ENCODE data around the gene SIRT2. TPM values are rescaled to one million over a fixed set of nuclear protein-coding genes. Genes with fewer than 3 reads are reported as not detected.

SIRT2 gene
- total RNA-seq = 72.7 and 83.9 TPM in 2 replicates

DNA sequence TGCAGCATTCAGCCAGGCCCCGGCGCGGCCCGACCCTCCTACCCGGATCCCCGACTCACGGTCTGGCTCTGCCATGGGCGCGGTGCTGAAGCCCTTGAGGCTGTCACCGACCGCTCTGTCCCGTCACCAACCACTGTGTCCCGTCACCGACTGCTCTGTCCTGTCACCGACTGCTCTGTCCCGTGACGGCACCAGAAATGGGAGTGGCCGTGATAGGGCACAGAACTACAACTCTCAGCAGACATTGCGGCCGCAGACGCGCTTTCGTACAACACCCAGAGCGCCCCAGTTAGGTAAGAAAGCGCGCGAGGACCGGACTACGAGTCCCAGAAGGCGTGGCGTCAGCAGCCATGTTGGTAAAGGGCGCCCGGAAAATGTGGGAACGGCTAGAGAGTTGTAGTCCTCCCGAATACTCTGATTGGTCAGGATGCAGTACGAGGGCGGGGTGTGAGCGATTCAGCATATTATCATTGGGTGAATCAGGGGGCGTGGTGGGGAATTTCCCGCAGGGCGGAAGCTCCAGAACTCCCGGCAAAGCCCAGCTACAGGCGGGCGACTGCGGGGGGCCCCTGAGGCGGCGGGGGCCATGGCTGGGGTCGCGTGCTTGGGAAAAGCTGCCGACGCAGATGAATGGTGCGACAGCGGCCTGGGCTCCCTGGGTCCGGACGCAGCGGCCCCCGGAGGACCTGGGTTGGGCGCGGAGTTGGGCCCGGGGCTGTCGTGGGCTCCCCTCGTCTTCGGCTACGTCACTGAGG, at the start of gene SIRT2, which contains the start of gene NFKBIB:
Gene SIRT2, minus strand, starts transcription at position 172 of the 755 bp plus-strand sequence. Its CDS starts 97 bp downstream, at position 75.
Gene NFKBIB, plus strand, starts transcription at position 523 of the 755 bp plus-strand sequence. Its CDS starts 64 bp downstream, at position 587.

DNA sequence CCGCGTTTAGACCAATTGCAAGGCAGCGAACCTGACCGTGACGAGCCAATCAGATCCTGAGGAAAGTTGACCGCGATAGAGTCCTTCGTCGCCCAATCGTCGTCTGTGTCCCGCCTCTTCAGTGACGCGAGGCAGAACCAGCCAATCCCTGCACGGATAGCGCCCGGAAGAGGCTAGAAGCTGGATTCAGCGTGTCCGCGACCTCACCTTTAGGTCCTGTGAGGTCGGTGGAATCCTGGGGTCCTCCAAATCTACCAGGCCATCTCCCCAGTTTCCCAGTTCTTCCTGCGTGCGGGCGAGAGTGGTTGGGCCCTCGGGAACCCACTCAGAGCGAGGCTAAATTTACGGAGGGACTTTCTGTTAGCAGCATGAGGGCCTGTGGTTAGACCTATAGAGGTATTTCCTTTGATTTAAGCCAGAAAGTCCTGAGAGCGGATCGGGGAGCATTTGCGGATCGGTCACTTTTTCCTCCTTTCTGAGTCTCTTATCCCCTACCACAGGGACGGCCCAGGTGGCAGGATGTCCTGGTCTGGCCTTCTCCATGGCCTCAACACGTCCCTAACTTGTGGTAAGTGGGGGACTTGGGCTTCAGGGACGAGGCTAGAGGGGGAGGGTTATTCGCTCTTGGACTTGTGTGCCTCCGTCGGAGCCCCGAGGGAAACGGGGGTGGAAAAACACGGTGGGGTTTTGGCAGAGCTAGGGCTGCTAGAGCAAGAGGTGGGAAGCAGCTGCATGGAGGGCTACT, 31.5 kb upstream of the SIRT2 start, which contains the start of gene MRPS12:
Gene MRPS12, plus strand, starts transcription at position 169 of the 745 bp plus-strand sequence. Its CDS starts 351 bp downstream, at position 520.

GRCh38 chr19:38929929-38930775, 30.7 kb upstream of the SIRT2 start, which contains the start of gene SARS2:
SARS2 (minus strand) TSS chr19:38930763; CDS start chr19:38930736, 27 bp downstream.

DNA sequence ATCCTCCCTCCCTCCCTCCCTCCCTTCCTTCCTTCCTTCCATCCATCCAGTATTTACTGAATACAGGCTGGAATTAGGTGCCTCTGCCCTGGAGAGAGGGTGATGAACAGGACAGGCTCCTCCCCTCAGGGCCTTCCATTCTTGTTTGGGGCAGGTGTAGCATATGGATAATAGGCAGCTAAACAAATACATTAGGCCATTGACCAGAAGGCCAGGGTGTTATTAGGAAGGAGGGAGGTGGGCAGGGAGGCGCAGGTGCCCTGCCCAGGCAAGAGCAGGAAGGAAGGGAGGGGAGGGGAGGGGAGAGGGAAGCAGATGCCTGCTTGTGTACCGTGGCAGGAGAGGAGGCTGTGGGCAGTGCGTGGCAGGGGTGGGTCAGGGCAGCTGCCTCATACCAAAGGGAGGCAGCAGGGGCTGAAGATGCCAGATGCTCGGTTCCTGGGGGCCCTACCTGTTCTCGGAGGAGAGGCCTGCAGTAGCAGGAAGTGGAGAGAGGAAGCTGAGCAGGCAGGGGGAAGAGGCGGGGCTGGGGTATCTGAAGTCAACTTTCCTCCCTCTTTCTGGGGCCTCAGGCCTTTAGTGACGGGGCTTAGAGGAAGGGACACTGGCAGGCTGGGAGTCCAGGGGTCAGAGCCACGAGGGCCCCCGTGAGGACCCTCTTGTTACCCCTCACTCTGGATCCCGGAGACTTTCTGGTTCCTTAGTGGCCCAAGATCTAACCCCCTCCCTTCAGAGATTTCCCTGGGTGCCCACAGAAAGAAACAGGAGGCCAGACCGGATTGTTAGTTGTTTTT, 21.4 kb downstream of the SIRT2 start, which contains the start of gene RINL:
Gene RINL, minus strand, starts transcription at position 495 of the 794 bp plus-strand sequence. CDS start 1,533 bp downstream, outside the sequence.

GRCh38 chr19:38849860-38850435, 49.5 kb downstream of the SIRT2 start, which contains the start of gene HNRNPL:
HNRNPL (minus strand) TSS chr19:38849986; CDS start chr19:38849966, 20 bp downstream.

Other genes starting within 250 kb of the SIRT2 start
- gene CAPN12, start 155.1 kb downstream of the SIRT2 start, total RNA-seq = not detected in 2 replicates
- not detected in 2 replicates for gene LGALS7, start 126.1 kb downstream of the SIRT2 start, total RNA-seq
- not detected in 2 replicates for gene LGALS7B, start 110.4 kb downstream of the SIRT2 start, total RNA-seq
- 0.33 TPM in 1 of 2 replicates, not detected in the other for gene LGALS4, start 86.7 kb downstream of the SIRT2 start, total RNA-seq
- 29.2 and 45.4 TPM in 2 replicates for gene ECH1, start 67.8 kb downstream of the SIRT2 start, total RNA-seq
- 289 and 397 TPM in 2 replicates for gene HNRNPL, start 49.6 kb downstream of the SIRT2 start, total RNA-seq
- 7.8 and 14.0 TPM in 2 replicates for gene RINL, start 21.3 kb downstream of the SIRT2 start, total RNA-seq
- 14.0 and 14.7 TPM in 2 replicates for gene NFKBIB, start 351 bp upstream of the SIRT2 start, total RNA-seq
- gene CCER2, start 12.6 kb upstream of the SIRT2 start, total RNA-seq = not detected in 2 replicates
- 29.7 and 31.1 TPM in 2 replicates for gene SARS2, start 31.1 kb upstream of the SIRT2 start, total RNA-seq
- 39.2 and 42.1 TPM in 2 replicates for gene MRPS12, start 31.3 kb upstream of the SIRT2 start, total RNA-seq
- gene FBXO17, start 76.1 kb upstream of the SIRT2 start, total RNA-seq = 15.7 and 17.6 TPM in 2 replicates
- gene FBXO27, start 132.9 kb upstream of the SIRT2 start, total RNA-seq = 1.3 and 2.3 TPM in 2 replicates
- not detected in 2 replicates for gene ACP7, start 184.8 kb upstream of the SIRT2 start, total RNA-seq
- gene PAK4, start 226.2 kb upstream of the SIRT2 start, total RNA-seq = 15.8 and 21.6 TPM in 2 replicates

All from vein endothelial cell (primary cell).